COLO668 (cell line): Measurements from ENCODE around the gene GET4.

Experiments
- DNase-seq: peaks from one replicate; lab custom pipeline; 2025; ENCODE audit not compliant: unreplicated experiment; lab: John Stamatoyannopoulos, UW

Gene GET4

GRCh38 chr7:885261-885892, 9.0 kb downstream of the GET4 start:
- no peak for DNase-seq

- no peak for DNase-seq
Measured at GRCh38 chr7:885893-886625, 9.7 kb downstream of the GET4 start.

GRCh38 chr7:886626-887487, 10.5 kb downstream of the GET4 start:
- no peak for DNase-seq

- no peak for DNase-seq
Measured at GRCh38 chr7:887488-887820, 11.1 kb downstream of the GET4 start.

GRCh38 chr7:888081-889024, 12.0 kb downstream of the GET4 start:
- DNase-seq: no peak

- DNase-seq: no peak
Measured at GRCh38 chr7:889025-889390, 12.7 kb downstream of the GET4 start.

- no peak for DNase-seq
Measured at GRCh38 chr7:889391-889790, 13.0 kb downstream of the GET4 start.

GRCh38 chr7:890868-891267, 14.5 kb downstream of the GET4 start:
- DNase-seq: no peak

- no peak for DNase-seq
Measured at GRCh38 chr7:891291-891690, 14.9 kb downstream of the GET4 start.

- DNase-seq: no peak
Measured at GRCh38 chr7:891805-892204, 15.5 kb downstream of the GET4 start.

- DNase-seq: no peak
Measured at GRCh38 chr7:892648-893593, 16.6 kb downstream of the GET4 start.

- no peak for DNase-seq
Measured at GRCh38 chr7:893686-894085, 17.3 kb downstream of the GET4 start.

- no peak for DNase-seq
Measured at GRCh38 chr7:894164-894867, 18.0 kb downstream of the GET4 start.

GRCh38 chr7:894927-895450, 18.6 kb downstream of the GET4 start:
- DNase-seq: no peak

- no peak for DNase-seq
Measured at GRCh38 chr7:895451-896052, 19.2 kb downstream of the GET4 start.

- no peak for DNase-seq
Measured at GRCh38 chr7:896346-897075, 20.2 kb downstream of the GET4 start.

GRCh38 chr7:897086-897485, 20.7 kb downstream of the GET4 start:
- no peak for DNase-seq

- DNase-seq: peak; percentile 89
Measured at GRCh38 chr7:897771-898376, 21.5 kb downstream of the GET4 start.
